Prostate gland (tissue), 2 donors: ENCODE data around the gene ZSWIM3. TPM values are rescaled to one million over a fixed set of nuclear protein-coding genes. Genes with fewer than 3 reads are reported as not detected.
A peak's percentile ranks its signal among the peaks of the same experiment; 100 is the strongest.

Source experiments
- DNase-seq: peaks from one replicate; pipeline ENCODE4 v3.0.0-alpha.2; 2019; ENCODE audit warnings: low spot score
- H3K27ac ChIP-seq, 2 donors: fragments of 200-600 bp; sonication (generic); 2 replicates each; pipeline ENCODE4 v1.5.1; 2017 to 2019
- H3K27me3 ChIP-seq: fragments of 200-600 bp; sonication (generic); replicated peaks from 2 replicates; pipeline ENCODE4 v1.5.1; 2019; ENCODE audit not compliant: insufficient read depth
- H3K36me3 ChIP-seq, 2 donors: fragments of 200-600 bp; sonication (generic); 1 replicate in 1 of 2; 2 replicates in 1 of 2; pipeline versions ENCODE4 v1.5.1 to v1.8.1; 2017 to 2019
- H3K4me1 ChIP-seq: fragments of 200-600 bp; sonication (generic); replicated peaks from 2 replicates; pipeline ENCODE4 v1.5.1; 2019
- H3K4me3 ChIP-seq, 2 donors: fragments of 200-600 bp; sonication (generic); 2 replicates each; pipeline ENCODE4 v1.5.1; 2017 to 2019
- H3K9me3 ChIP-seq: fragments of 200-600 bp; sonication (generic); 2 replicates; pipeline ENCODE4 v1.5.1; 2017
- POLR2A ChIP-seq: fragments of 450-650 bp; IDR thresholded peaks from one replicate; pipeline ENCODE4 v1.6.1; 2016; ENCODE audit warnings: antibody characterized with exemption, mild to moderate bottlenecking
- POLR2AphosphoS5 ChIP-seq: sonication (generic); formaldehyde crosslinking; IDR thresholded peaks from one replicate; pipeline ENCODE4 v1.6.1; 2017; ENCODE audit warnings: antibody characterized with exemption
- WGBS: methylation state at CpG from one replicate; pipeline ENCODE4 v1.1.5; 2018; 5-methylcytosine and 5-hydroxymethylcytosine counted together
- intact Hi-C: fragments of 100-400 bp; cut with DNase I; formaldehyde crosslinking; loops from one replicate; pipeline ENCODE4 v1.14.2; 2022
- total RNA-seq, 2 donors: library from RNA; depleted of rRNA; stranded (reverse); fragments of >200 nt; gene quantifications; one replicate each; pipeline ENCODE4 v1.1.0, GENCODE V29; 2016
- TF ChIP-seq, protein P1 (sequence below), 4 experiments: fragments of 200-600 bp in 2 of 4; fragments of 450-650 bp in 2 of 4; sonication (generic) in 2 of 4; IDR thresholded peaks; 1 replicate in 3 of 4; 2 replicates in 1 of 4; pipeline ENCODE4 v1.5.1; 2016 to 2019; ENCODE audit warnings: antibody characterized with exemption in 4 of 4, mild to moderate bottlenecking in 2 of 4, moderate library complexity in 2 of 4

ZSWIM3 gene
- total RNA-seq, 2 donors from 2014 or later, result 4.3 to 11.9 TPM

DNA sequence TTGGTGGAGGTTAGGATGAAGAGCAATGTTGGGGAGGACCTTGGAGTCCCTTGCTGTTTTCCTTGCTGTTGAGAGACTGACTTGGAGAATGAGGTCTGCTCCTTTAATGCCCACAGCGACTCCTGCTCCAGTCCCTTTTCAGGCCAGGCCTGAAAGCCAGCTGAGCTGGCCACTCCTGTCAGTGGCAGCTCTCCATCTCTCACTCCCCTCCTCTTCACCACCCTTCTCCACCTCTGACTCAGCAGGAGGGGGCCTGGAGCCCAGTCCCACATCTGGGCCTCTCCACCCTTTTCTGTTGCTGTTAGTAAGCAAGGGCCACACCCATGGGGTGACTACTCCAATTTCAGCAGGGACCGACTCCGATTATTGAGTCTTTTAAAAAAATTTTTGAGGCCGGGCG, 21.6 kb upstream of the ZSWIM3 start:
- DNase-seq, result no peak
- H3K4me1 ChIP-seq, result peaks cover 8% of the 10 kb centered on the region
- TF ChIP-seq POLR2A (no peak), POLR2AphosphoS5 (no peak)
- TF ChIP-seq, protein P1, sequence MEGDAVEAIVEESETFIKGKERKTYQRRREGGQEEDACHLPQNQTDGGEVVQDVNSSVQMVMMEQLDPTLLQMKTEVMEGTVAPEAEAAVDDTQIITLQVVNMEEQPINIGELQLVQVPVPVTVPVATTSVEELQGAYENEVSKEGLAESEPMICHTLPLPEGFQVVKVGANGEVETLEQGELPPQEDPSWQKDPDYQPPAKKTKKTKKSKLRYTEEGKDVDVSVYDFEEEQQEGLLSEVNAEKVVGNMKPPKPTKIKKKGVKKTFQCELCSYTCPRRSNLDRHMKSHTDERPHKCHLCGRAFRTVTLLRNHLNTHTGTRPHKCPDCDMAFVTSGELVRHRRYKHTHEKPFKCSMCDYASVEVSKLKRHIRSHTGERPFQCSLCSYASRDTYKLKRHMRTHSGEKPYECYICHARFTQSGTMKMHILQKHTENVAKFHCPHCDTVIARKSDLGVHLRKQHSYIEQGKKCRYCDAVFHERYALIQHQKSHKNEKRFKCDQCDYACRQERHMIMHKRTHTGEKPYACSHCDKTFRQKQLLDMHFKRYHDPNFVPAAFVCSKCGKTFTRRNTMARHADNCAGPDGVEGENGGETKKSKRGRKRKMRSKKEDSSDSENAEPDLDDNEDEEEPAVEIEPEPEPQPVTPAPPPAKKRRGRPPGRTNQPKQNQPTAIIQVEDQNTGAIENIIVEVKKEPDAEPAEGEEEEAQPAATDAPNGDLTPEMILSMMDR (IDR thresholded peaks at IDR 0.05), result no peak

DNA sequence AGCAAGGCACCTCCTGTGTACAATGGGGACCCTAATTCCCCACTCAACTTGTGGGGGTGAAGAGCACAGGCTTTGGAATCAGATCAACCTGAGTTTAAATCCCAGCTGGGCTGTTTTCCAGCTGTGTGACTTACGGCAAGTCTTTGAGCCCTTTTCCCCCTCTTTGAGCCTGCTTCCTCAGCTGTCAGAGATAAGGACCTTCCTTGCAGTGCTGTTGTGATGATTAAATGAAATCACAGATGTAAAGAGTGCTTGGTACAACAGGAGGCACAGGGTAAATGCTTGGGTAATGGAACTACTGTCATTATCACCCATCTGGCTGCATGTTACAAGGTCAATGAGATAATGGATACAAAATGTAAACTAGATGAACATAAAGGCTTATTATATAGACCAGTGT, 20.6 kb upstream of the ZSWIM3 start:
- Histone ChIP-seq H3K4me1 (peaks cover 8% of the 10 kb centered on the region), H3K4me3 (no peak overlapping the region), H3K27me3 (no peaks in the 10 kb centered on the region), H3K27ac (no peak overlapping the region), H3K9me3 (no peaks in the 10 kb centered on the region), H3K36me3 (no peaks in the 10 kb centered on the region)
- no peak for DNase-seq
- TF ChIP-seq, protein P1 (IDR thresholded peaks at IDR 0.05), result no peak
- TF ChIP-seq POLR2A (no peak), POLR2AphosphoS5 (no peak)
- 22% methylated on average over 1 of the region's 1 CpG for WGBS
- intact Hi-C loops, result no loop called here

More for the DNA sequence above, 21.6 kb upstream of the ZSWIM3 start:
- Histone ChIP-seq H3K9me3 (no peaks in the 10 kb centered on the region), H3K4me3 (no peak overlapping the region), H3K27ac (peak overlapping the region in 1 of 2 donors; percentile 1), H3K36me3 (no peaks in the 10 kb centered on the region), H3K27me3 (no peaks in the 10 kb centered on the region)
- WGBS, result 81% methylated on average over 5 of the region's 5 CpGs
- intact Hi-C loops, result no loop called here

DNA sequence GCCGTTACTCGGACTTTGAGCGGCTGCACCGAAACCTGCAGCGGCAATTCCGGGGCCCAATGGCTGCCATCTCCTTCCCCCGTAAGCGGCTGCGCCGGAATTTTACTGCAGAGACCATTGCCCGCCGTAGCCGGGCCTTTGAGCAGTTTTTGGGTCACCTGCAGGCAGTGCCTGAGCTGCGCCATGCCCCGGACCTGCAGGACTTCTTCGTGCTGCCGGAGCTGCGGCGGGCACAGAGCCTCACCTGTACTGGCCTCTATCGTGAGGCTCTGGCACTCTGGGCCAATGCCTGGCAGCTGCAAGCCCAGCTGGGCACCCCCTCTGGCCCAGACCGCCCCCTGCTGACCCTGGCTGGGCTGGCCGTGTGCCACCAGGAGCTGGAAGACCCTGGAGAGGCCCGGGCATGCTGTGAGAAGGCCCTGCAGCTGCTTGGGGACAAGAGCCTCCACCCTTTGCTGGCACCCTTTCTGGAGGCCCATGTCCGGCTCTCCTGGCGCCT, 16.7 kb upstream of the ZSWIM3 start:
- H3K4me1 ChIP-seq, result no peaks in the 10 kb centered on the region
- no peaks in the 10 kb centered on the region for H3K9me3 ChIP-seq
- peaks cover 0 to 12% of the 10 kb centered on the region in 2 donors for H3K36me3 ChIP-seq
- no peak overlapping the region for H3K27ac ChIP-seq
- WGBS, result 89% methylated on average over 21 of the region's 25 CpGs
- TF ChIP-seq, protein P1 (IDR thresholded peaks at IDR 0.05), result no peak
- TF ChIP-seq POLR2AphosphoS5 (no peak), POLR2A (no peak)
- no peak for DNase-seq
- H3K4me3 ChIP-seq, result no peak overlapping the region
- H3K27me3 ChIP-seq, result no peaks in the 10 kb centered on the region
- intact Hi-C loops, result no loop called here

DNA sequence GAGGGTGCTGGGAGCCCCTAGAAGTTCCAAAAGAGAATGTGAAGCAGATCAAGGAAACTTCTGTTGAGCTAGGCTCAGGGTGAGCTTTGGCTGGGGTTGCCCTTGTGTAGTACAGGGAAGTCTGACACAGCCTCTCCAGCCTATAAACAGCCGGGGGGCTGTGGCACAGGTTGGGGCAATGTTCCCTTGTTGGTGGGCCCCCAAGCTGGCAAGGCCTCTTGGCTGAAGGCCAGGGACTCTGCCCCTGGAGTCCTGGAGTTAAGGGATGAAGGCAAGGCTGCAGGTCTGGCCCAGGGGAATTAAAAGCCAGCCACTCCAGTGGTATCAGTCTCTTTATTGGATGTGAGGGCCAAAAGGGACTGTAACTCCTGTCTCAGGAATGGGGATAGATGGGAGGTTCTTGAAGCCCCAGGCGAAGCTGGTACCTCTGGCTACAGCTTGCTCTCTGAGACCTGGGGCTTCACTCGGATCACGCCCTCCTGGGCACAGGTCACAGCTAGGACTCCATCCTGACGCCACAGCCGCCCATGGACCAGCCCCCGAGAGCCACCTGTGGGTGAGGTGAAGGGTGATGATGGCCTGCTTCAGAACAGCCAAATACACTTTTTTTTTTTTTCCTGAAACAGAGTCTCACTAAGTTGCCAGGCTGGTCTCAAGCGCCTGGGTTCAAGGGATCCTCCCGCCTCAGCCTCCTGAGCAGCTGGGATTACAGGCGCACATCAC, 15.8 kb upstream of the ZSWIM3 start:
- TF ChIP-seq POLR2AphosphoS5 (no peak), POLR2A (no peak)
- TF ChIP-seq, protein P1 (IDR thresholded peaks at IDR 0.05), result no peak
- 88% methylated on average over 10 of the region's 10 CpGs for WGBS

More for the DNA sequence above, 15.8 kb upstream of the ZSWIM3 start:
- Histone ChIP-seq H3K27me3 (no peaks in the 10 kb centered on the region), H3K36me3 (peaks cover 0 to 12% of the 10 kb centered on the region in 2 donors), H3K4me3 (no peak overlapping the region), H3K9me3 (no peaks in the 10 kb centered on the region), H3K27ac (no peak overlapping the region), H3K4me1 (no peaks in the 10 kb centered on the region)
- no peak for DNase-seq
- intact Hi-C loops, result no loop called here
